ENCODE data around the gene CEACAM16.
"Not testable (repeated sequence)": the region's sequence is repeated elsewhere in the genome, so short reads cannot be mapped to it uniquely, and the experiment has no call there.

- TF ChIP-seq CTCF, POLR2AphosphoS5, POLR2A, EP300 (IDR thresholded peaks at IDR 0.05): not testable (repeated sequence)
These were observed 10.7 kb downstream of the CEACAM16 start for GRCh38 chr19:44709434-44710266.

Data from upper lobe of left lung (tissue), 4 donors.